ENCODE results near the gene SEMA5B.
A peak's percentile ranks its signal among the peaks of the same experiment; 100 is the strongest.

DNA sequence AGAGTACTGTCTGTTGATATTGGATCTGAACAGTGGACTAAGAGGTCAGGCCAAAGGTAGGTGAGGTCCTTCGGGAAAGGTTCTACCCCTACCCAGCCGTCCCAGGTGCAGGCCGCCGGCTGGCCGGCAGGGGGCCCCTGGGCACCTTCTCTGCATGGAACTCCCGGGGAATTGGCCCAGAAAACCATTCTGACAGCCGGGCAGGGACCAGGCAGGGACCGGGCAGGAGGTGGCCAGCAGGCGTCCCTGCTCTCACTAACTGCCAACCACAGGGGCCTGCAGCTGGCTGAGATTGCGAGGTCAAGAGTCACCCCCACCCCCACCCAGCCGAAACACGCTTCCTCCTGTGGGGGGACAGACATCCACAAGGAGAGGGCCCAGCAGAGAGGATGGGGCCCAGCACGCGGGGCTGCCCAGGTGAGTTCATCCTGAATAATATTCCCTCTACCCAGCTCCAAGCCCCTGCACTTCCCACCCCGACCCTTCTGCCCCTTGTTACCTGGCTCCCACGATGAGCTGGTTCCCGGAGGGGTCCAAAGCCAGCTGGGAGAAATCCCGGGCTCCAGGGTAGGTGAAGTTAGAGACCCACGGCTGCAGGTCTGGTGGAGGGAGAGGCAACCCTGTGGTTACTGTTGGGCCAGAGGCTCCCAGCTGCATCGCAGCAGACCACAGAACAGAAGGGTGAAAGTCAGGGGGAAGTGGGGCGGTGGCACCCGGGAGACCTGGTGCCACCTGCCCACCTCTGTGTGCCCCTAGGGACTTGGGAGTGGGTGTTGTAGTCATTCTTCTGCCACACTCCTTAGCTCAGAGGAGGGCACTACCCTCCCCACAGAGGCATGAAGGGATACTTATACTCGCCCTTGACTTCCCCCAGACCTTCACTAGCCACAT, 84.4 kb downstream of the SEMA5B start:
- TF ChIP-seq, protein P1, sequence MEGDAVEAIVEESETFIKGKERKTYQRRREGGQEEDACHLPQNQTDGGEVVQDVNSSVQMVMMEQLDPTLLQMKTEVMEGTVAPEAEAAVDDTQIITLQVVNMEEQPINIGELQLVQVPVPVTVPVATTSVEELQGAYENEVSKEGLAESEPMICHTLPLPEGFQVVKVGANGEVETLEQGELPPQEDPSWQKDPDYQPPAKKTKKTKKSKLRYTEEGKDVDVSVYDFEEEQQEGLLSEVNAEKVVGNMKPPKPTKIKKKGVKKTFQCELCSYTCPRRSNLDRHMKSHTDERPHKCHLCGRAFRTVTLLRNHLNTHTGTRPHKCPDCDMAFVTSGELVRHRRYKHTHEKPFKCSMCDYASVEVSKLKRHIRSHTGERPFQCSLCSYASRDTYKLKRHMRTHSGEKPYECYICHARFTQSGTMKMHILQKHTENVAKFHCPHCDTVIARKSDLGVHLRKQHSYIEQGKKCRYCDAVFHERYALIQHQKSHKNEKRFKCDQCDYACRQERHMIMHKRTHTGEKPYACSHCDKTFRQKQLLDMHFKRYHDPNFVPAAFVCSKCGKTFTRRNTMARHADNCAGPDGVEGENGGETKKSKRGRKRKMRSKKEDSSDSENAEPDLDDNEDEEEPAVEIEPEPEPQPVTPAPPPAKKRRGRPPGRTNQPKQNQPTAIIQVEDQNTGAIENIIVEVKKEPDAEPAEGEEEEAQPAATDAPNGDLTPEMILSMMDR (conservative IDR thresholded peaks at IDR 0.05): peak; percentile 94
- TF ChIP-seq EZH2 (IDR thresholded peaks at IDR 0.05; ENCODE audit: low read depth): no peak

All from PC-9 (cell line).